ENCODE data around the gene C1QL2. TPM values are rescaled to one million over a fixed set of nuclear protein-coding genes. Genes with fewer than 3 reads are reported as not detected.

Gene C1QL2
- total and polyA plus RNA-seq, 2 experiments from 2014 or later = 0.69 to 0.87 TPM

GRCh38 chr2:119147776-119148715 is 10.5 kb downstream of the C1QL2 start:
- Mint-ChIP-seq H3K9me3 (no peaks in the 10 kb centered on the region), H3K4me1 (peaks cover 15% of the 10 kb centered on the region), H3K4me3 (no peak overlapping the region), H3K27me3 (ENCODE audit: insufficient read depth, low read depth, poor library complexity) (peaks cover 7% of the 10 kb centered on the region), H3K36me3 (ENCODE audit: low read depth) (no peaks in the 10 kb centered on the region), H3K27ac (no peak overlapping the region)
- Histone ChIP-seq H3K4me1 (ENCODE audit: insufficient read depth) (peaks cover under 1% of the 10 kb centered on the region; the same call in 1 of the 2 replicates), H3K79me2 (replicated peaks; ENCODE audit: insufficient read depth) (no peaks in the 10 kb centered on the region), H3K27ac (ENCODE audit: low read depth) (no peak overlapping the region), H3F3A (replicated peaks; ENCODE audit: low read depth) (no peaks in the 10 kb centered on the region), H3K36me3 (ENCODE audit: insufficient read depth) (no peaks in the 10 kb centered on the region), H3K4me3 (no peak overlapping the region), H3K27me3 (ENCODE audit: insufficient read depth) (no peaks in the 10 kb centered on the region), H2AFZ (0 out of 2 replicates have a peak overlapping the region, but pooled peaks have one; percentile 69), H3K9me2 (ENCODE audit: insufficient read depth) (no peaks in the 10 kb centered on the region), H4K20me1 (replicated peaks; ENCODE audit: insufficient read depth) (no peaks in the 10 kb centered on the region), H3K4me2 (no peak overlapping the region)
- DNase-seq (ENCODE audit: low spot score) (peak; percentile 34), ATAC-seq (peak; percentile 81)
- no peak for TF ChIP-seq EZH2 (IDR thresholded peaks at IDR 0.05; ENCODE audit: low read depth, unreplicated experiment)
- no peak for TF ChIP-seq REST (IDR thresholded peaks at IDR 0.05; ENCODE audit: unreplicated experiment)
- no peak for TF ChIP-seq STAT1 (IDR thresholded peaks at IDR 0.05; ENCODE audit: unreplicated experiment)
- no peak for TF ChIP-seq JUNB (IDR thresholded peaks at IDR 0.05; ENCODE audit: unreplicated experiment)
- no peak for TF ChIP-seq POLR2AphosphoS5 (IDR thresholded peaks at IDR 0.05; ENCODE audit: low read depth)
- TF ChIP-seq NANOG (IDR thresholded peaks at IDR 0.05; ENCODE audit: borderline replicate concordance) = no peak
- TF ChIP-seq ETS1 (IDR thresholded peaks at IDR 0.05) = no peak
- no peak for TF ChIP-seq ZNF331 (CRISPR knock-in tag; IDR thresholded peaks at IDR 0.05; ENCODE audit: low read depth)
- TF ChIP-seq CREB1 (CRISPR knock-in tag; IDR thresholded peaks at IDR 0.05; ENCODE audit: low read depth) = no peak
- TF ChIP-seq CTCF (conservative IDR thresholded peaks at IDR 0.05; ENCODE audit: low read depth in 2 of 2) = no peak
- TF ChIP-seq ZNF114 (CRISPR knock-in tag; IDR thresholded peaks at IDR 0.05) = no peak
- TF ChIP-seq ZNF462 (CRISPR knock-in tag; IDR thresholded peaks at IDR 0.05) = no peak
- TF ChIP-seq EZH2phosphoT487 (IDR thresholded peaks at IDR 0.05; ENCODE audit: unreplicated experiment) = no peak

Measured in GM23338 (cell line).